Measurements from ENCODE around the gene ZNF524. TPM values are rescaled to one million over a fixed set of nuclear protein-coding genes. Genes with fewer than 3 reads are reported as not detected.

ZNF524 gene
- polyA plus RNA-seq, 1 experiment: 2.6 TPM

DNA sequence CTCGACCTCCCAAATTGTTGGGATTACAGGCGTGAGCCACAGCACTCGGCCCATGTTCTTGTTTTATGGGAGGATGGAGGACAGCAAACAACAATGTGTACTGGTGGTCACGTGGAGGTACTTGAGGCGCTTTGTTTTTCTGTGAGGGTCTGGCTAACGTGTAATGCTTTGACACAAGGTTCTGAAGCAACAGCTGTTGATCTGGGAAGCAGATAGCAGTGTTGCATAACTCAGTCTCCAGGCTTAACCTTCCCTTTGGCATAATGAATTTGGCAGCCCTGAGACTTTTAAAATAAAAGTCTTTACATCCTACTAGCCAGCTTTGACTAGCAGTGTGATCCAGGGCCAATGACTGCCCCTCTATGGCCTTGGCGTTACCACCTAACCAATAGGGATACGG is 33.8 kb downstream of the ZNF524 start:
- CTCF ChIA-PET: interaction anchor here (0.6 to 3.9 kb wide), 13 partner anchors 10 to 433 kb away, joined by 3 to 33 read pairs (median 14); partner anchors contain the start of genes U2AF2, ZNF784 and ZNF865
- H3K27me3 ChIP-seq (ENCODE audit: control insufficient read depth, insufficient read depth, low read length): no peaks in the 10 kb centered on the region
- TF ChIP-seq, protein P1, sequence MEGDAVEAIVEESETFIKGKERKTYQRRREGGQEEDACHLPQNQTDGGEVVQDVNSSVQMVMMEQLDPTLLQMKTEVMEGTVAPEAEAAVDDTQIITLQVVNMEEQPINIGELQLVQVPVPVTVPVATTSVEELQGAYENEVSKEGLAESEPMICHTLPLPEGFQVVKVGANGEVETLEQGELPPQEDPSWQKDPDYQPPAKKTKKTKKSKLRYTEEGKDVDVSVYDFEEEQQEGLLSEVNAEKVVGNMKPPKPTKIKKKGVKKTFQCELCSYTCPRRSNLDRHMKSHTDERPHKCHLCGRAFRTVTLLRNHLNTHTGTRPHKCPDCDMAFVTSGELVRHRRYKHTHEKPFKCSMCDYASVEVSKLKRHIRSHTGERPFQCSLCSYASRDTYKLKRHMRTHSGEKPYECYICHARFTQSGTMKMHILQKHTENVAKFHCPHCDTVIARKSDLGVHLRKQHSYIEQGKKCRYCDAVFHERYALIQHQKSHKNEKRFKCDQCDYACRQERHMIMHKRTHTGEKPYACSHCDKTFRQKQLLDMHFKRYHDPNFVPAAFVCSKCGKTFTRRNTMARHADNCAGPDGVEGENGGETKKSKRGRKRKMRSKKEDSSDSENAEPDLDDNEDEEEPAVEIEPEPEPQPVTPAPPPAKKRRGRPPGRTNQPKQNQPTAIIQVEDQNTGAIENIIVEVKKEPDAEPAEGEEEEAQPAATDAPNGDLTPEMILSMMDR (IDR thresholded peaks at IDR 0.05; ENCODE audit: low read depth, low read length): no peak
- DNase-seq (ENCODE audit: low read depth, low spot score): no peak
- H3K9me3 ChIP-seq (ENCODE audit: control insufficient read depth, insufficient read depth, low read length): no peaks in the 10 kb centered on the region; the same call in 1 of the 2 replicates
- H3K27ac ChIP-seq (ENCODE audit: low read depth, low read length): no peak overlapping the region
- H3K4me3 ChIP-seq (ENCODE audit: low read depth, low read length): no peak overlapping the region
- POLR2A ChIA-PET: interaction anchor here (0.9 to 1.5 kb wide), 2 partner anchors 10 to 20 kb away, joined by 3 to 8 read pairs; partner anchors contain the start of gene ZNF784

DNA sequence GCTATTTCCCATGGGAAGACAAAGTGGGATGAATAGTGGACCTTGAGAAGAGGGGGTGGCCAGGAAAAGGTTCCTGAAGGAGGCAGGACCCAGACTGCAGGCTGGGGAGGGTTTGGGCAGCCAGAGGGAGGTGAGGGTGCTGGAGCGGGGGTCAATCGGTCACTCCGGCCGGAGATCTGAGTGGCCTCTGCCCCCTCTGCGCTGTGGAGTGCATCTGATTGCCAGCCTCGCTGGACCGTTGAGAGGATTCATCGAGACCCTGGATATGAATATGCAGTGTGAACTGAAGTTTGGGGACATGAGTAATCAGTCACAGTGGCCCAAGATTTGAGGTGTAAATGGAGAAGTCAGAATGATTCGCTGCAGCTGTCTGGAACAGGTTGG is 35.2 kb downstream of the ZNF524 start:
- POLR2A ChIA-PET: interaction anchor here (0.7 to 1.0 kb wide), 5 partner anchors 10 to 37 kb away, joined by 3 to 11 read pairs (median 5); partner anchors contain the start of gene ZNF784
- H3K4me3 ChIP-seq (ENCODE audit: low read depth, low read length): peak overlapping the region; percentile 98
- no peak for DNase-seq (ENCODE audit: low read depth, low spot score)
- CTCF ChIA-PET: interaction anchor here (0.6 to 2.6 kb wide), 3 partner anchors 18 to 168 kb away, joined by 3 to 9 read pairs (median 8); no protein-coding TSS in a partner anchor
- no peaks in the 10 kb centered on the region for H3K27me3 ChIP-seq (ENCODE audit: control insufficient read depth, insufficient read depth, low read length)
- TF ChIP-seq, protein P1 (IDR thresholded peaks at IDR 0.05; ENCODE audit: low read depth, low read length): no peak
- H3K27ac ChIP-seq (ENCODE audit: low read depth, low read length): peak overlapping the region; percentile 92
- H3K9me3 ChIP-seq (ENCODE audit: control insufficient read depth, insufficient read depth, low read length): no peaks in the 10 kb centered on the region; the same call in 1 of the 2 replicates

GRCh38 chr19:55635856-55636440 is 35.9 kb downstream of the ZNF524 start:
- POLR2A ChIA-PET: interaction anchor here (1.0 to 1.5 kb wide), 2 partner anchors 12 to 18 kb away, joined by 3 read pairs; partner anchors contain the start of gene CCDC106
- CTCF ChIA-PET: interaction anchor here (0.8 to 2.6 kb wide), 4 partner anchors 17 to 168 kb away, joined by 3 to 9 read pairs (median 6); no protein-coding TSS in a partner anchor
- TF ChIP-seq, protein P1 (IDR thresholded peaks at IDR 0.05; ENCODE audit: low read depth, low read length): no peak
- no peaks in the 10 kb centered on the region; the same call in 1 of the 2 replicates for H3K9me3 ChIP-seq (ENCODE audit: control insufficient read depth, insufficient read depth, low read length)
- peak overlapping the region; percentile 11 for H3K27ac ChIP-seq (ENCODE audit: low read depth, low read length)
- DNase-seq (ENCODE audit: low read depth, low spot score): no peak
- peak overlapping the region; percentile 98 for H3K4me3 ChIP-seq (ENCODE audit: low read depth, low read length)
- H3K27me3 ChIP-seq (ENCODE audit: control insufficient read depth, insufficient read depth, low read length): no peaks in the 10 kb centered on the region

DNA sequence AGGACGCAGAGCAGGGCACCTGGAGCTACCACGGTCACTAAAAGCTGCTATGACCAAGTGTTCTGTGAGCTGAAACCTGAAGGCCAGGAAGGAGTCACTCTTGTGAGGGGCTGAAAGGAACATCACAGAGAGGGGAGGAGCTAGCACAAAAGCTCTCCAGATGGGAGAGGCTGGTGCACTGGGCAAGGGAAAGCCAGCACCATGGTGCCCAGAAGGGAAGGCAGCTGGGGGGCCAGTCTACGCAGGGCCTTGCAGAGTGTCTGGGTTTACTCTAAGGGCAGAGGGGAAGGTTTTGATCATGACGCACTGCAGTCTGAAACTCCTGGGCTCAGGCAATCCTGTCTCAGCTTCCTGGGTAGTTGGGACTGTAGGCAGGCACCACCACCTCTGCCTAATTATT is 36.6 kb downstream of the ZNF524 start:
- ChIA-PET POLR2A (interaction anchor here (0.6 to 1.5 kb wide), 3 partner anchors 11 to 18 kb away, joined by 3 to 4 read pairs (median 3); partner anchors contain the start of gene CCDC106), CTCF (interaction anchor here (0.7 to 2.6 kb wide), 5 partner anchors 16 to 169 kb away, joined by 3 to 9 read pairs (median 4); no protein-coding TSS in a partner anchor)
- Histone ChIP-seq H3K27me3 (ENCODE audit: control insufficient read depth, insufficient read depth, low read length) (no peaks in the 10 kb centered on the region), H3K27ac (ENCODE audit: low read depth, low read length) (no peak overlapping the region), H3K9me3 (ENCODE audit: control insufficient read depth, insufficient read depth, low read length) (no peaks in the 10 kb centered on the region; the same call in 1 of the 2 replicates), H3K4me3 (ENCODE audit: low read depth, low read length) (peak overlapping the region; percentile 4; the same call in 1 of the 2 replicates)
- DNase-seq (ENCODE audit: low read depth, low spot score): no peak
- TF ChIP-seq, protein P1 (IDR thresholded peaks at IDR 0.05; ENCODE audit: low read depth, low read length): no peak

DNA sequence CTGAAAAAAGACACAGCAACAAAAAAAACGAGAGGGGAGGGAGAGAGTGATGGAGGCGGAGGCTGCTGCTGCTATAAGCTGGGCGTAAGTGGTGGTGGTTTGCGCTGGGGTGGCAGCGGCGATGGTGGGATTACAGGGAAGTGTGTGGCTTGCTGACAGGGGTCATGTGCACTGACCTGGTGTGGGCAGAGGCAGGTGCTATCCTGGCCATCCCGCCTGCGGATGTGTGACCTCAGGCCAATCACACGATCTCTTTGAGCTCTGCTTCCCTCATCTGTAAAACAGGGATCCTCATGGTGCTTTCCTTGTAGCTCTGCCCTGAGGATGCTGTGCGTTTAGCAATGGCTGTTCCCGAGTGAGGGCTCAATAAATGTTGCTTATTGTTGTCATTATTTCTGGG is 37.4 kb downstream of the ZNF524 start:
- no peaks in the 10 kb centered on the region for H3K27me3 ChIP-seq (ENCODE audit: control insufficient read depth, insufficient read depth, low read length)
- H3K9me3 ChIP-seq (ENCODE audit: control insufficient read depth, insufficient read depth, low read length): no peaks in the 10 kb centered on the region; the same call in 1 of the 2 replicates
- POLR2A ChIA-PET: interaction anchor here (0.6 kb wide), 1 partner anchor 13 kb away, joined by 3 read pairs; the partner anchor contains the start of gene ZNF784

More for the DNA sequence above, 37.4 kb downstream of the ZNF524 start:
- peak overlapping the region; percentile 31 for H3K27ac ChIP-seq (ENCODE audit: low read depth, low read length)
- TF ChIP-seq, protein P1 (IDR thresholded peaks at IDR 0.05; ENCODE audit: low read depth, low read length): no peak
- H3K4me3 ChIP-seq (ENCODE audit: low read depth, low read length): no peak overlapping the region
- CTCF ChIA-PET: interaction anchor here (0.7 to 2.6 kb wide), 4 partner anchors 16 to 170 kb away, joined by 4 to 10 read pairs (median 8); no protein-coding TSS in a partner anchor
- DNase-seq (ENCODE audit: low read depth, low spot score): no peak

Measured in AG04450 (cell line).